Activated T-cell treated with anti-CD3 and anti-CD28 coated beads, Interleukin-2, amount 50 U/mL, for 24 hours (primary cell): ENCODE results near the gene PRPSAP1.
"Not testable (repeated sequence)": the region's sequence is repeated elsewhere in the genome, so short reads cannot be mapped to it uniquely, and the experiment has no call there.

Experiments
- DNase-seq: peaks from one replicate; pipeline ENCODE4 v3.0.0-alpha.2; 2020
- H3K27ac Mint-ChIP-seq: 2 replicates; pipeline ENCODE4 v1.8.0; 2020; ENCODE audit warnings: mild to moderate bottlenecking, mixed read lengths
- H3K27me3 Mint-ChIP-seq: 2 replicates; pipeline ENCODE4 v1.8.0; 2020; ENCODE audit warnings: mixed read lengths
- H3K36me3 Mint-ChIP-seq: 2 replicates; pipeline ENCODE4 v1.8.0; 2020; ENCODE audit warnings: low read depth, mixed read lengths
- H3K4me1 Mint-ChIP-seq: 2 replicates; pipeline ENCODE4 v1.8.0; 2020; ENCODE audit warnings: low read depth, mixed read lengths
- H3K4me3 Mint-ChIP-seq: 2 replicates; pipeline ENCODE4 v1.8.0; 2020; ENCODE audit warnings: mild to moderate bottlenecking, moderate library complexity, mixed read lengths
- H3K9me3 Mint-ChIP-seq: 2 replicates; pipeline ENCODE4 v1.8.0; 2020; ENCODE audit warnings: mixed read lengths

Gene PRPSAP1

DNA sequence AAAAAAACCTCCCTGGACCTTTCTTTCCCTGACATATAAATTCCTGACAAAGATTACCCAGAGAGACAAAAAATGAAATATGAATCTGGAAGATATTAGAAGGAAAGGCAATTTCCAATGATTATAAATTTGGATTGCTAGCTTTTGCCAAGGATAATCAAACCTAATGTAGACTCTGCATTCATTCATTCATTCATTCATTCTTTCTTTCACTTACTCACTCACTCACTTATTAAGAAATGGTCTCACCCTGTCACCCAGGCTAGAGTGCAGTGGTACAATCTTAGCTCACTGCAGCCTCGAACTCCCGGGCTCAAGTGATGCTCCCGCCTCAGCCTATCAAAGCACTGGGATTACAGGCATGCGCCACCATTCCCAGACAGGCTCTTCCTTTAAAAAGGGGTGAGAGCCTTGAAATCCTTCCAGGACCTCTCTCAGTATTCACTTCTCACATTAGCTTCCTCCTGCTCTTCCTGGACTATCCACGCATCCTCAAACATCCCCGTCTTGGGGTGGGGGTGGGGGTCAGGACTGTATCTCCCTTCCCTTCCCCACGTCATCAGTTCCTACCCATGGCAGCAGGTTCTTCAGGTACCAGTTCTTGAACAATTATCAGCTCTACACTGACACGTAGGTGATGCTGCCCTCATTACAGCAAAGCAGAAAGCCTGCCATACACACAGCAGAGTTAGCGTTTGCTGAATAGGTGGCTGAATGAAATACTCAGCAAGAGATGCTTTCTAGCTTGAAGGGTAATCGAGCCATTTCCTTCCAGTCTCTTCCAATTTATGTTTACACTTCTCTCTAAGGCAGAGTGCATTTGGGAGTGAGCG is 19.8 kb downstream of the PRPSAP1 start:
- Mint-ChIP-seq H3K27ac (no peak overlapping the region), H3K4me3 (no peak overlapping the region), H3K9me3 (no peaks in the 10 kb centered on the region), H3K27me3 (no peaks in the 10 kb centered on the region), H3K36me3 (peaks cover 23% of the 10 kb centered on the region), H3K4me1 (no peaks in the 10 kb centered on the region)
- DNase-seq = no peak

- H3K27ac Mint-ChIP-seq = no peak overlapping the region
Observed at GRCh38 chr17:76331083-76331482, 22.6 kb downstream of the PRPSAP1 start.

DNA sequence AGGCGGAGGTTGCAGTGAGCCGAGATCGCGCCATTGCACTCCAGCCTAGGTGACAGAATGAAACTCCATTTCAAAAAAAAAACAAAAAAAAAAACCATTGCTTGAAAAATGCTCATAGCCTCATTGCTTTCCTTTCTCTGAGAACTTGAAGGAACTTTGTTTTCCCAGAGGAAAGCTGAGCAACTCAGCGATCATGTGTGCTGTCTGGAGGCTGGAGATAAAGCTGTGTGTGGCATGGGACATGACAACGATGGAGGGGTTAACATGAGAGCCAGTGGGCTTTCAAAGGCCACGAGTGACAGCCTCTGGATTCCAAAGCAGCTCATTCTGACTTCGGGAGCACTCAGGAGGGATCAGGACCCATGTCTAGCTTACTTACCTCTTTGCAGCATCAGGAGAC is 24.1 kb downstream of the PRPSAP1 start:
- Mint-ChIP-seq H3K4me3 (no peak overlapping the region), H3K9me3 (no peaks in the 10 kb centered on the region), H3K27me3 (no peaks in the 10 kb centered on the region), H3K36me3 (peaks cover 54% of the 10 kb centered on the region), H3K4me1 (no peaks in the 10 kb centered on the region), H3K27ac (no peak overlapping the region)
- no peak for DNase-seq

More at GRCh38 chr17:76331083-76331482, 22.6 kb downstream of the PRPSAP1 start:
- H3K27me3 Mint-ChIP-seq = no peaks in the 10 kb centered on the region
- no peak for DNase-seq
- H3K4me1 Mint-ChIP-seq = no peaks in the 10 kb centered on the region
- no peaks in the 10 kb centered on the region for H3K9me3 Mint-ChIP-seq
- no peak overlapping the region for H3K4me3 Mint-ChIP-seq
- H3K36me3 Mint-ChIP-seq = peaks cover 47% of the 10 kb centered on the region

DNA sequence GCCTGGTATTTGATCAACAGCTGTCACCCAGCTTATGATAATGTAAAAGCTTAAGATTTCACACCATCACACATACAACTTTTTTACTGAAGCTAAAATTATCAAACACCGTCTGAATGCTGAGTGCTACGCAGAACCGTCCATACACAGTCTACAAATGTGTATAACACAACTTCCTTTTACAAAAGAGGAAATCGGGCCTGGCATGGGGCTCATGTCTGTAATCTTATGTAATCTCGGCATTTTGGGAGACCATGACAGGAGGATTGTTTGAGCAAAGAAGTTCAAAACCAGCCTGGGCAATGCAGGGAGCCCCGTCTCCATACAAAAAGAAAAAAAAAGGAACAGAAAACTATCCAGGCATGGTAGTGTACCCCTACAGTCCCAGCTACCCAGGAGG is 26.0 kb downstream of the PRPSAP1 start:
- Mint-ChIP-seq H3K4me1 (no peaks in the 10 kb centered on the region), H3K9me3 (no peaks in the 10 kb centered on the region), H3K27me3 (no peaks in the 10 kb centered on the region), H3K4me3 (no peak overlapping the region), H3K36me3 (peaks cover 69% of the 10 kb centered on the region), H3K27ac (no peak overlapping the region)
- no peak for DNase-seq

DNA sequence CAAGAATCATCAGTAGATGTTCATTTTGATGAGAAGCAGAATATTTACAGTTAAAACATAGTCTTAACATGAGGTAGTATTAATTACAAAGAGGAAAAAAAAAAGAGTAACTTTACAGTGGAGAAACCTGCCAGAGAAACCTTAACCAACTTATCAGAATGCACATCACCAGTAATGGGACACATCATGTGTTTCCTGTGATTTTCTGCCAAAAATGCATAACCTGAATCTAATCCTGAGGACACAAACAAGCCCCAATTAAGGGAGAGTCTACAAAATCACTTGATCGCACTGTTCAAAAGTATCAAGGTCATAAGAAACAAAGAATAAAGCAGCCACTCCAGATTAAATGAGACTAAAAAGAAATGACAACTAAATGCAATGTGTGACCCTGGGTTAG is 27.4 kb downstream of the PRPSAP1 start:
- Mint-ChIP-seq H3K4me1 (no peaks in the 10 kb centered on the region), H3K27ac (no peak overlapping the region), H3K36me3 (peaks cover 78% of the 10 kb centered on the region), H3K9me3 (no peaks in the 10 kb centered on the region), H3K4me3 (no peak overlapping the region), H3K27me3 (no peaks in the 10 kb centered on the region)
- no peak for DNase-seq

DNA sequence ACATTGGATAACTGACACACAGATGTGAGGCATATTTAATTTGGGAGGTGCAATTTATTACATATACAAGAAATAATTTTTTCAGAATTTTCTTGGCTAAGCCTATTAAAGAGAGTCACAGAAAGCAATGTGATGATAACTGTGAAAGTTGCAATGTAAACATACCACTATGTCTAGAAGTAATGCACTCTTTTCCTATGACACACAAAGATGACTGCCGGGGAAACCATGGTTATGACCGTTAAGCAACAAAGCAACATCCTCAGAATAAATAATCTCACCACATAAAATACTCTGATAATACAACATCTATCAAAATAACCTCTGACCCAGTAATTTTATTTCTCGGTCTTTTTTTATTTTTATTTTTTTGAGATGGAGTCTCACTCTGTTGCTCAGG is 35.1 kb downstream of the PRPSAP1 start:
- H3K9me3 Mint-ChIP-seq = no peaks in the 10 kb centered on the region
- no peaks in the 10 kb centered on the region for H3K4me1 Mint-ChIP-seq
- H3K27me3 Mint-ChIP-seq = no peaks in the 10 kb centered on the region
- DNase-seq = no peak
- no peak overlapping the region for H3K27ac Mint-ChIP-seq
- no peak overlapping the region for H3K4me3 Mint-ChIP-seq
- peaks cover 62% of the 10 kb centered on the region for H3K36me3 Mint-ChIP-seq

- Mint-ChIP-seq H3K27ac (no peak overlapping the region), H3K36me3 (peaks cover 63% of the 10 kb centered on the region), H3K9me3 (no peaks in the 10 kb centered on the region), H3K4me3 (no peak overlapping the region), H3K4me1 (no peaks in the 10 kb centered on the region), H3K27me3 (no peaks in the 10 kb centered on the region)
- DNase-seq = no peak
Observed at GRCh38 chr17:76317535-76317934, 36.2 kb downstream of the PRPSAP1 start.

DNA sequence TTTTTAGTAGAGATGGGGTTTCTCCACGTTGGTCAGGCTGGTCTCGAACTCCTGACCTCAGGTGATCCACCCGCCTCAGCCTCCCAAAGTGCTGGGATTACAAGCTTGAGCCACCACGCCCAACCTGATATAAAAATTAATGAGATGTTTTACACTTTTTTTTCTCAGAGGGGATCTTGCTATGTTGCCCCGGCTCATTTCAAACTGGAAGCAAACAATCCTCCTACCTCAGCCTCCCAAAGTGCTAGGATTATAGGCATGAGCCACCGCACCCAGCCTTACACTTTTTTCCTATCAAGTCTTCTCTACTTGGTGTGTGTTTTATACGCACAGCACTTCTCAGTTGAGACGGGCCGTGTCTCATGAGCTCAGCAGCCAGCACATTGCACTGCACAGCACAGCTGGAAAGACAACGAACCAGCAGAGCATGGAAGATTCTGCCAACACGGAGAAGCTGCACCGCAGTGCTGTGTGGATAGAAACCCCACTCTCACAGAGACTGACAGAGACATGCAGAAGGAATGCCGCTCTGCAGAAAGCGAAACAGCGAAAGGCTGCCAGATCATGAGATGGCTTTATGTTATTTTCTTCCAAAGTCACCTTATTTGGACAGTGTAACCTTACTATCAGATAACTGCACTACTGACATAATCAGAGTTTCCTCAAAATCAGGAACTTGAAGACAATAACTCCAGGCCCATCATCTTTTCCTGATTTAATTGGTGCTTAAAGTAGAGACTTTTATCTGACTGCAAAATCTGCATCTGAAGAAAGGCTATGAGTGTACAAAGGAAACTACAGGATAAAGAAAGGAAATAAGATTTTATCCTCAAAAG is 39.1 kb downstream of the PRPSAP1 start:
- Mint-ChIP-seq H3K9me3 (no peaks in the 10 kb centered on the region), H3K4me1 (no peaks in the 10 kb centered on the region), H3K4me3 (no peak overlapping the region), H3K27ac (no peak overlapping the region), H3K36me3 (peaks cover 57% of the 10 kb centered on the region), H3K27me3 (no peaks in the 10 kb centered on the region)
- no peak for DNase-seq

DNA sequence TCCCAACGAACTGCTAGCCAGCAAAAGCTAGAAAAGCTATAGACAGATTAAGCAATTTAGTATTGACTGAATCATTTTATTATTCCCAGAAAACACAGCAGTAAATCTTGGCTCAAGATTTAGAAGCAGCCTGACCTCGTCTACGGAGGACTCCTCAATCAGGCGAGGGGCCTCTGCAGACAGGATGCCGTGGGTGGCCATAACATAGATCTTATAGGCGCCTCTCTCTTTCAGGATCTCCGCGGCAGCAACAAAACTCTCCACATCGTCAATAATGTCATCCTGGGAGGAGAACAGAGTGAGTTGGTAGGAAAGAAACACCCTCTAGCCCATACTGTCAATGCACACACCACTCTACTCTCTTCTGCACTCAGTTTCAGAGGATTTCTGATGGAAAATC is 41.0 kb downstream of the PRPSAP1 start:
- Mint-ChIP-seq H3K27ac (no peak overlapping the region), H3K27me3 (no peaks in the 10 kb centered on the region), H3K36me3 (peaks cover 59% of the 10 kb centered on the region), H3K4me1 (no peaks in the 10 kb centered on the region), H3K4me3 (no peak overlapping the region), H3K9me3 (no peaks in the 10 kb centered on the region)
- DNase-seq = no peak

- no peaks in the 10 kb centered on the region for H3K27me3 Mint-ChIP-seq
Observed at GRCh38 chr17:76309461-76309860, 44.3 kb downstream of the PRPSAP1 start.

GRCh38 chr17:76307966-76308338 is 45.8 kb downstream of the PRPSAP1 start, which contains the start of gene QRICH2:
QRICH2 (minus strand) TSS chr17:76308276; CDS start chr17:76307998, 278 bp downstream.
- Mint-ChIP-seq H3K9me3 (no peaks in the 10 kb centered on the region), H3K36me3 (peaks cover 28% of the 10 kb centered on the region)

More at GRCh38 chr17:76309461-76309860, 44.3 kb downstream of the PRPSAP1 start:
- no peaks in the 10 kb centered on the region for H3K4me1 Mint-ChIP-seq
- DNase-seq = no peak
- no peak overlapping the region for H3K4me3 Mint-ChIP-seq
- H3K36me3 Mint-ChIP-seq = peaks cover 39% of the 10 kb centered on the region
- H3K27ac Mint-ChIP-seq = no peak overlapping the region
- H3K9me3 Mint-ChIP-seq = no peaks in the 10 kb centered on the region

GRCh38 chr17:76307299-76307965 is 46.3 kb downstream of the PRPSAP1 start:
- Mint-ChIP-seq H3K27me3 (no peaks in the 10 kb centered on the region), H3K9me3 (no peaks in the 10 kb centered on the region), H3K4me1 (peaks cover 1% of the 10 kb centered on the region), H3K4me3 (no peak overlapping the region), H3K27ac (no peak overlapping the region), H3K36me3 (peaks cover 25% of the 10 kb centered on the region)
- no peak for DNase-seq

More at GRCh38 chr17:76307966-76308338, 45.8 kb downstream of the PRPSAP1 start, which contains the start of gene QRICH2:
- Mint-ChIP-seq H3K4me1 (peaks cover 1% of the 10 kb centered on the region), H3K27ac (no peak within 1 kb of the TSS), H3K27me3 (no peaks in the 10 kb centered on the region), H3K4me3 (no peak within 1 kb of the TSS)
- no peak for DNase-seq

GRCh38 chr17:76305135-76305454 is 48.6 kb downstream of the PRPSAP1 start:
- not testable (repeated sequence) for H3K4me1 Mint-ChIP-seq, H3K9me3 Mint-ChIP-seq, DNase-seq, H3K4me3 Mint-ChIP-seq, H3K27me3 Mint-ChIP-seq, H3K27ac Mint-ChIP-seq
- peaks cover 11% of the 10 kb centered on the region for H3K36me3 Mint-ChIP-seq

GRCh38 chr17:76304226-76305134 is 49.2 kb downstream of the PRPSAP1 start:
- Mint-ChIP-seq H3K4me1 (peaks cover 1% of the 10 kb centered on the region), H3K9me3 (no peaks in the 10 kb centered on the region), H3K4me3 (no peak overlapping the region), H3K36me3 (peaks cover 8% of the 10 kb centered on the region), H3K27ac (no peak overlapping the region), H3K27me3 (no peaks in the 10 kb centered on the region)
- DNase-seq = no peak
